ENCODE data around the gene SMIM14.
"Not testable (repeated sequence)": the region's sequence is repeated elsewhere in the genome, so short reads cannot be mapped to it uniquely, and the experiment has no call there.

The SMIM14 gene

DNA sequence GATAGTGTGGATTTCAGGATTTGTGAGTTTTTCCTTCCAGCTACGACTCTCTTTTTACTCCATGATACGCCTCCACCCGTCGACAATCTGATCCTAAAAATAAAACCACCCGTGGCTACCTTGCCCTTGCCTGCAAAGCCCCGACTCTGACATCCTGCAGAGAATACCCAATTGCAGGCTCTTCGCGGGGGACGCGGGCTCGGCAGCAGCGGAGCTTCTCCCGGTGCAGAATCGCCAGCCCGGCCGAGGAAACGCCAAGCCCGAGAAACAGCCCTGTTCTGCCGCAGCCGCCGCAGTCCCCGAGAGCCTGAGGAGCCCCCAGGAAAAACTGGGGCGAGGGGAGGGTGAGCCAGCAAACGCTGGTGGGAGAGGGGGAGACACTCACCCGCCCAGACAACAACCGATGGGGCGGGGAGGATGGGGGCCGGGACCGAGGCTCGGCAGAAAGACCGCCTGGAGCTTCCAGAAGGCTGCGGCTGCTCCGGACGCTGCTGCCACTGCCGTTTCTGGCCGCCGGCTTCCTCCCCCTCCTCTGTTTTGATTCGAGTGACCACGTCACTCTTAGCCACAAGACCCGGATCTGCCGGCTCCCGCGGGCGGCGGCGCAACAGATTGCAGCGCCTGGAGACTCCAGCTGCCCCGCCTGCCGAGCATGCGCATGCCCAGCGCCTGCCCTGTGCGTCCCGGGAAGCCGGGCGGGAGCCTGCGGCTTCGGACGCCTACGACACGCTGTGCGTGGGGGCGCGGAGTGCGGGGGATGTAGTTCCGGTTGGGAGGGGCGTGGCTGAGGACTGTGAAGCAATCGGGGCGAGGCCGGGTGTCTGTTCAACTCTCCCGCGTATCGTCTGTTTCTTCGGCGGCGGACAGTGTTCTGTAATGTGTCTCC, at the start of gene SMIM14:
TSS of gene SMIM14 (minus strand) at position 512 of the 886 bp plus-strand sequence. CDS start 33,720 bp downstream, outside the sequence.
- FAIRE-seq, result peak; percentile 97

DNA sequence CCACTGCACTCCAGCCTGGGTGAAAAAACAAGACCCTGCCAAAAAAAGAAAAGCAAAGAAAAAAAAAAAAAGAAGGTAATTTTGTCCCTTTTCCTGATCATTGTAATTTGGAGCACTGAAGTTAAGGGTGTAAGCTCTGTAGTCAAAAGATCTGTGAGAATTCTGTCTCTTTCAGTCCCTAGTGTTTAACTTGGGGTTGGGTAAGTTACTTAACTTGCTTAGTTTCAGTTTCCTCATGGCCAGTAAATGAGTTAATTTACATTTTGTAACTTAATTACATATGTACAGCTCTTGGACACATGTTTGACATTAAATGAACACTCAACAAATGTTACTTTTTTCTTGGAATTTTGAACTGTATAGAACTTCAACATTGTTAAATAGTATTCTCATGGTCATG, 48.3 kb upstream of the SMIM14 start:
- DNase-seq (ENCODE audit: insufficient read length, low spot score), result peak; percentile 21
- FAIRE-seq, result peak; percentile 93

More for the DNA sequence above, at the start of gene SMIM14:
- peak; percentile 62 for DNase-seq (ENCODE audit: insufficient read length, low spot score)

DNA sequence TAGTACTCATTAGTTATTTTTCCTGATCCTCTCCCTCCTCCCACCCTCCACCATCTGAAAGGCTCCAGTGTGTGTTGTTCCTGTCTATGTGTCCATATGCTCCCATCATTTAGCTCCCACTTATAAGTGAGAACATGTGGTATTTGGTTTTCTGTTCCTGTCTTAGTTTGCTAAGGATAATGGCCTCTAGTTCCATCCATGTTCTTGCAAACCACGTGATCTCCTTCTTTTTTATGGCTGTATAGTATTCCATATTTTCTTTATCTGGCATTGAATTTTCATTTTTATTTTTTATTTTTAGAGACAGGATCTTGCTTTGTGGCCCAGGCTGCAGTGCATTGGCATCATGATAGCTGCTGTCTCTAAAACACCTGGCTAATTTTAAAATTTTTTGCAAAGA, 47.3 kb upstream of the SMIM14 start:
- no peak for DNase-seq (ENCODE audit: insufficient read length, low spot score)
- FAIRE-seq, result no peak

DNA sequence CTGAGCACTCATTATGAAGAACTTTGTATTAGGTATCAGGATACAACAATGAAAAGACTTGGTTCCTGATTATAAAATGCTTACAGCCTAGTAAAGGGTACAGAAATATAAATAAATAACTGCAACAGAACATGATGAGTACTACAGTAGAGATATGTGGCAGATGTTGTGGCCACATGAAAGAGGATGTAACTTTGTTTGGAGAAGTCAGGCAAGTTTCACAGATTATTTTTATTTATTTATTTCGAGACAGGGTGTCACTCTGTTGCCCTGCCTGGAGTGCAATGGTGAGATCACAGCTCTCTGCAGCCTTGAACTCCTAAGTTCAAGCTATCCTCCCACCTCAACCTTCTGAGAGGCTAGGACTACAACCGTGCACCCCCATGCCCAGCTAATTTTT, 43.5 kb upstream of the SMIM14 start:
- FAIRE-seq, result peak; percentile 80
- no peak for DNase-seq (ENCODE audit: insufficient read length, low spot score)

DNA sequence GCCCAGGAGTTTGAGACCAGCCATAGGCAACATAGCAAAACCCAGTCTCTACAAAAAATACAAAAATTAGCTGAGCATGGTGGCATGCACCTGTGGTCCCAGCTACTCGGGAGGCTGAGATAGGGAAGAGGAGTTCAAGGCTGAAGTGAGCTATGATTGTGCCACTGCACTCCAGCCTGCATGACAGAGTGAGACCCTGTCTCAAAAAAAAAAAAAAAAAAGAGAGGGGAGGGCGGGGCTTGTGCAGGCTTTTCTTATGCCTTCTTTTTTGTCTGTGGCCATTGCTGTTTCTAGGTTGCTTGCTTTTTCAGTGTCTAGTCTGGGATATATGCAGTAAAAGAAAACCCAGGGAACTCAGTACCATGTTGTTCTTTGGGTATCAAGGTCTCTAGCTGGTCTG, 42.3 kb upstream of the SMIM14 start:
- DNase-seq (ENCODE audit: insufficient read length, low spot score), result not testable (repeated sequence)

DNA sequence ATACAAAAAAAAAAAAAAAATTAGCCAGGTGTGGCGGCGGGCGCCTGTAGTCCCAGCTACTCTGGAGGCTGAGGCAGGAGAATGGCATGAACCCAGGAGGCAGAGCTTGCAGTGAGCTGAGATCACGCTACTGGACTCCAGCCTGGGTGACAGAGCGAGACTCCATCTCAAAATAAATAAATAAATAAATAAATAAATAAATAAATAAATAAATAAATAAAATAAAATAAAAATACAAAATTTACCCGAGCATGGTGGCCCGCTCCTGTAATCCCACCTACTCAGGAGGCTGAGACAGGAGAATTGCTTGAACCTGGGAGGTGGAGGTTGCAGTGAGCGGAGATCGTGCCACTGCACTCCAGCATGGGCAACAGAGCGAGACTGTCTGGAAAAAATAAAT, 37.0 kb upstream of the SMIM14 start:
- DNase-seq (ENCODE audit: insufficient read length, low spot score); FAIRE-seq: not testable (repeated sequence)

More for the DNA sequence above, 42.3 kb upstream of the SMIM14 start:
- not testable (repeated sequence) for FAIRE-seq

DNA sequence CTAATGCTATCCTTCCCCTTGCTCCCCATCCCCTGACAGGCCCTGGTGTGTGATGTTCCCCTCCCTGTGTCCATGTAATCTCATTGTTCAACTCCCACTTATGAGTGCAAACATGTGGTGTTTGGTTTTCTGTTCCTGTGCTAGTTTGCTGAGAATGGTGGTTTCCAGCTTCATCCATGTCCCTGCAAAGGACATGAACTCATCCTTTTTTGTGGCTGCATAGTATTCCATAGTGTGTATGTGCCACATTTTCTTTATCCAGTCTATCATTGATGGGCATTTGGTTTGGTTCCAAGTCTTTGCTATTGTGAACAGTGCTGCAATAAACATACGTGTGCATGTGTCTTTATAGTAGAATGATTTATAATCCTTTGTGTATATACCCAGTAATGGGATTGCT, 31.6 kb upstream of the SMIM14 start:
- not testable (repeated sequence) for FAIRE-seq; DNase-seq (ENCODE audit: insufficient read length, low spot score)

DNA sequence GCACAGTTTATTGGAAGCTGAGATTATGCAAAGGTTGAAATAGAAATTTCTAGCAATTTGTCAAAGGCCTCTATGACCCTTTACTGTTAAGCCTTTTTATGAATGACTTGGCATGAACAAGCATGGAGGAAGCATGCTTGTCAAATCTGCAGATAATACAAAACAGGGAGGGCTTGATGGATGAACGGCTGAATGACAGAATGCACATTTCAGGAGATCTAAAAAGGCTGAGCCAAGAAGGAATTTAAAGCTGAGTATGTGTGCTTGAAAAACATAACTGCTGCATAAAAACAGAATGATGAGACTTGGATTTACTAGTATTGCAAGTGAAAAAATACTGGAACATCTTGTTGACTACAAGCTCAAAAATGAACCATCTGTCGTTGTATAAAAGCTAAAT, 30.2 kb upstream of the SMIM14 start:
- no peak for DNase-seq (ENCODE audit: insufficient read length, low spot score)
- FAIRE-seq, result peak; percentile 42

DNA sequence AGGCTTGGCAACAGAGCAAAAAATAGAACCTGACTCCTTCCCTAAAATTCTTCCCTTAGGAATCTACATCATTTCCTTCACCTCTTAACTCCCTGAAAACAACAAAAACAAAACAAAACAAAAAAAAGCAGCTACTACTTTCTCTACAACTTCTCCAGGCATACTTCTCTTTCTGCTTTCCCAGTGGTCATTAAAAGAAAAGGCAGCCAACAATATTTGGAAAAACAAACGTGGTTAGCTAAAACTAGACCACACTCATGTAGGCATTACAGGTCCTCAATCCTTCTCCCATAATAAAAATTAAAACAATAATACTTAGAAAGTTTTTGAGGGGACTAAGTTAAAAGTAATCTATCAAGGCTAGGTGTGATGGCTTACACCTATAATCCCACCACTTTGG, 29.0 kb upstream of the SMIM14 start:
- no peak for FAIRE-seq

DNA sequence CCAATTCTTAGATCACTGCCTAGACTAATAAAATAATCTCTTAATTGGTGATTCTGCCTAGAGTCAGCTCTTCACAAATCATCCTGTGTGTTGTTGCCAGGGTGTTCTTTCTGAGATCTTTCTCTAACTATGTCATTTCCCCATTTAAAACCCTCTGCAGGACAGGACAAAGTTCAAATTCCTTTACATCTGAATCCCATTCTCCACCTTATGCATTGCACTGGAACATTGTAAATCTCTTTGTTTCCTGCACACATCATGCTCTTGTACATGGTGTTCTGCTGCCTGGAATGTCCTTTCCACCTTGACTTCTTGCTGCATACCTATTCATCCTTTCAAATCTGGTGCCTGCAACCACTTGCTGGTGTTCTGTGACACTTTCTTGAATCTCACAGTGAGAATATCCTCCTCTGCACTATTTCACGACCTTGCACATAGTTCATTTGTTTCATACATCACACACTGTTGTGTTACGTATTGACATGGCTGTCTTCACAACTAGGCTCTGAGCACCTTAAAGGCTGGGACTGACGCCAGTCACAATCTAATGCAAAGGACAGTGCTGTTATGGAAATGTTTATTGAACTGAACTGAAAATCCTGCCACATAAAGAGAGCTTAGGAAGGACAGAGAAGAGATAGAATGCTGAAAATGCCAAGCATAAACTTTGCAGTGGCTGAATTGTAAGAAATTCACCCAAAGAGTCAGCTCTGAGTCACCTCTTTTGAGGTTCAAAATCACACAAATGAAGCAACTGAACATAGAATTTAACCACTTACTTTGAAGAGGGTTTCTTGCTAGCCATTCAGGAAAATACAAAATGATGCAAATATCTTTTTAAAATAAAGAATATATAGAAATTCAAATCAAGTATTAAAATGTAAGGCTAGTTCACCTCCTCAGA, 26.4 kb upstream of the SMIM14 start:
- no peak for DNase-seq (ENCODE audit: insufficient read length, low spot score)
- peak; percentile 21 for FAIRE-seq

More for the DNA sequence above, 29.0 kb upstream of the SMIM14 start:
- no peak for DNase-seq (ENCODE audit: insufficient read length, low spot score)

DNA sequence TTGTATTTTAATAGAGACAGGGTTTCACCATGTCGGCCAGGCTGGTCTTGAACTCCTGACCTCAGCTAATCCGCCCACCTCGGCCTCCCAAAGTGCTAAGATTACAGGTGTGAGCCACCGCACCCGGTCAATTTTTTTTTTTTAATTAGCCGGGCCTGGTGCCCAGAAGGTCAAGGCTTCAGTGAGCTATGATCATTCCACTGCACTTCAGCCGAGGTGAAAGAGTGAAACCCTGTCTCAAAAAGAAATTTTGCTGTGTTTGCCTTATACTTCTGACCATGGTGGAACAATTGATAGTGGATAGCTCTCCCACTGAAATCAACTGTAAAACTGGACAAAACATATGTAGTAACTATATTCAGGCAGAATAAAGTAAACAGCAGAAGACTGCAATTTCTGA, 24.0 kb upstream of the SMIM14 start:
- FAIRE-seq (no peak), DNase-seq (ENCODE audit: insufficient read length, low spot score) (no peak)

DNA sequence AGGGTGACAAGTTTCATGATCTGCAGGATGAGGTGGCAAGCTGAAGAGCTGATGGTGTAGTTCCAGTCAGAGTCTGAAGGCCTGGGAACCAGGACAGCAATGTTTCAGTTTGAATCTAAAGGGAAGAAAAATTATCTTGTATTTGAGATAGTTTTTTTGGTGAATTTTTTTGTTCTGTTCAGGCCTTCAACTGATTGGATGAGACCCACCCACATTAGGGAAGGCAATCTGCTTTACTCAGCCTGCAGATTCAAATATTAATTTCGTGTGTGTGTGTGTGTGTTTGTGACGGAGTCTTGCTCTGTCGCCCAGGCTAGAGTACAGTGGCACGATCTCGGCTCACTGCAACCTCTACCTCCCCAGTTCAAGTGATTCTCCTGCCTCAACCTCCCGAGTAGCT, 22.1 kb upstream of the SMIM14 start:
- DNase-seq (ENCODE audit: insufficient read length, low spot score) (no peak), FAIRE-seq (no peak)

DNA sequence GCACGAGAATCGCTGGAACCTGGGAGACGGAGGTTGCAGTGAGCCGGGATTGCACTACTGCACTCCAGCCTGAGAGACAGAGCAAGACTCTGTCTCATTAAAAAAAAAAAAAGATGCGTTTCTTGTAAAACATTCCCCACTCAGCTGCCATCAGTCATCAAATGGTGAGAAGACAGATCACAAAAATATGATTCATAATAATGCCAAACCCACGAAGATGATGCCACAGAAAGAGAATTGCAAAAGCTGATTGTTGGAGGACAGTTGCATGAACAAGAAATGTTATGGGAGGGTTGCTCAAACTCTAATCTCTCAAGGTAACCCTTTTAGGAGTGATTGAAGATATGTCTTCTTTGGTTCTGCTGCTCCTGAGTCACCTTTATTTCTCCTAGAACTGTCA, 21.4 kb upstream of the SMIM14 start:
- peak; percentile 42 for FAIRE-seq

DNA sequence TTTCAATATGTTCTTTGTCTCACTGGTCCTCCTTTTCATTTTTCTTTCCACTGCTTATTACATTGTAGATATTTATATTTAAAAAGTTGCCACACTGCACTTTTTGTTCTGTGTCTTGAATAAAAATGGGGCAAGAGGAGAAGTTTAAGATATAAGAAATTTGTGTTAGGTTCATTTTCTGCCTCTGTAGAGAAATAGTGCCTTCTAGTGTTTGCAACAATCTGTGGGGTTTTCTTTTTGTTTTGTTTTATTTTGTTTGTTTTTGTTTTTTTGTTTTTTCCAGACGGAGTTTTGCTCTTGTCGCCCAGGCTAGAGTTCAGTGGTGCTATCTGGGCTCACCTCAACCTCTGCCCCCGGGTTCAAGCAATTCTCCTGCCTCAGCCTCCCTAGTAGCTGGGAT, 20.1 kb upstream of the SMIM14 start:
- FAIRE-seq (no peak), DNase-seq (ENCODE audit: insufficient read length, low spot score) (no peak)

More for the DNA sequence above, 21.4 kb upstream of the SMIM14 start:
- no peak for DNase-seq (ENCODE audit: insufficient read length, low spot score)

DNA sequence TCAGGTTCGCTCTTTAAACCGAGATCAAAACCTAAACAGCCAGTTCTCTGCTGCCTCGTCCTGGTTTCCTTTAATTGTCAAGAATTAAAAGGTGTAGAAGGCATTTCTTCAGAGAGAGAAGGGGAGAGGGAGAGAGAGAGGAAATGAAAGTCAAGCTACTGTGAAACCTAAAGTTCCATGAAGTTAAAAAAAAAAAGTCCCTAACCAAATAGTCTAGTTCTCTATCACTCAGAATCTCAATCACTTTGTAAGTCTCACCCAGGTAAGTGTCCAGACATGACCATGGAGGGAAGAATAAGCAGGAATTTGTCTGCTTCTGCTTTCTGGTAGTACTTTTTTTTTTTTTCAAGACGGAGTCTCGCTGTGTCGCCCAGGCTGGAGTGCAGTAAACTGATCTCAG, 18.8 kb upstream of the SMIM14 start:
- FAIRE-seq, result peak; percentile 85

DNA sequence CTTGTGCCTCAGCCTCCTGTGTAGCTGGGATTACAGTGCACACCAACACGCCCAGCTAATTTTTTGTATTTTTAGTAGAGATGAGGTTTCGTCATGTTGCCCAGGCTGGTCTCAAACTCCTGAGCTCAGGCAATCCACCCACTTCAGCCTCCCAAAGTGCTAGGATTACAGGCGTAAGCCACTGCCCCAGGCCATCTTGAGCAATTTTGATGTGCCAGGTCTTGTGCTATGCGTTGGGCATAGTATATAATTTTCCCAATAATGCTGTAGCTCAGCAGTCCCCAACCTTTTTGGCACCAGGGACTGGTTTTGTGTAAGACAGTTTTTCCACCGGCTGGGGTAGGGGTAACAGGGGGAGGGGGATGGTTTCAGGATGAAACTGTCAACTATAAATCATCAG, 18.0 kb upstream of the SMIM14 start:
- DNase-seq (ENCODE audit: insufficient read length, low spot score), result not testable (repeated sequence)
- peak; percentile 8 for FAIRE-seq

More for the DNA sequence above, 18.8 kb upstream of the SMIM14 start:
- no peak for DNase-seq (ENCODE audit: insufficient read length, low spot score)

DNA sequence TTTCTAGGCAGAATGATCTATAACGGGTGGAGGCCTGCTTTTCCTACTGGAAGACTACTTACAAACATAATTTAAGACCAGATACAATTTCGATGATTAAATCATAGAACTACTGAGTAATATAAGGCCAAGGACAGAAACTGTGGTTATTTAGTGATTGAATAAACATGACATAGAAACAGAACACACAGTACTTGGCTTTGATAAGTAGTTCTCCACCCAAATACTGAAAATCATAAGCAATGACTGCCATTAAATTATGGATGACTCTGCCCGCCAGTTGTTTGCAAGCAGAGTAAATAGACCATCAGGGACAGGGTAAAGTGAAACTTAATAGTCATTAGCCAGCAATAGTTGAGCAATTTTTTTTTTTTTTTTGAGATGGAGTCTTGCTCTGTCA, 17.2 kb upstream of the SMIM14 start:
- DNase-seq (ENCODE audit: insufficient read length, low spot score), result no peak
- FAIRE-seq, result peak; percentile 71

DNA sequence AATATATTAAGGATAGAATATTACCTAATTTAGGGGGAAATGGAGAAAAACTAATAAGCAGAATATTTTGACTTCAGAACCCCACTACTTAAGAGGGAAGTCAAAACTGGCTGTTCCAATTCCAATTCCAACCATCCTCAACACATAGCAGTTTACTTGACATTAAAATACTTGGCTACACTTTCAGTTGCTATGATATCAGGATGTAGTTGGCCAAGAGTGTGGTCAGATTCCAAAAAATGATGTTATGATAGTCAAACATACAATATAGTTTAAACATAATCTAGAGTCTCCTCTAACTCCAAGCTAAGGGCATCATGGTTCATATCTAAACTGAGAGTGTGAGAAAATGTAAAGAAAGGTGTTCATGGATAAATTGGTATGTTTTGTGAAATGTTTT, 16.5 kb upstream of the SMIM14 start:
- FAIRE-seq, result no peak
- DNase-seq (ENCODE audit: insufficient read length, low spot score), result no peak

DNA sequence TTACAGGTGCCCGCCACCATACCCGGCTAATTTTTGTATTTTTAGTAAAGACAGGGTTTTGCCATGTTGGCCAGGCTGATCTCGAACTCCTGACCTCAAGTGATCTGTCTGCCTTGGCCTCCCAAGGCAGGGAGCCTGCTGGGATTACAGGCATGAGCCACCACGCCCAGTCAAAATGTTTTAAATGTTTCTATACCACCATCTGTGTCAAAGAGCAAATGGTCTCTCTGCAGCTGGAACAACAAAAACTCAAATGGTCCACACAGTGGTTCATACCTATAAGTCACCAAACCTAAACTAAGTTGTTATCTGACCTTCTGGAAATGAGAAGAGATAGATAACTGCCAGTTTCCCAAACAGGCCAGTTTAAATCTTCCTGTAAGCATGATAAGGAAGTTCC, 12.9 kb upstream of the SMIM14 start:
- not testable (repeated sequence) for FAIRE-seq; DNase-seq (ENCODE audit: insufficient read length, low spot score)

DNA sequence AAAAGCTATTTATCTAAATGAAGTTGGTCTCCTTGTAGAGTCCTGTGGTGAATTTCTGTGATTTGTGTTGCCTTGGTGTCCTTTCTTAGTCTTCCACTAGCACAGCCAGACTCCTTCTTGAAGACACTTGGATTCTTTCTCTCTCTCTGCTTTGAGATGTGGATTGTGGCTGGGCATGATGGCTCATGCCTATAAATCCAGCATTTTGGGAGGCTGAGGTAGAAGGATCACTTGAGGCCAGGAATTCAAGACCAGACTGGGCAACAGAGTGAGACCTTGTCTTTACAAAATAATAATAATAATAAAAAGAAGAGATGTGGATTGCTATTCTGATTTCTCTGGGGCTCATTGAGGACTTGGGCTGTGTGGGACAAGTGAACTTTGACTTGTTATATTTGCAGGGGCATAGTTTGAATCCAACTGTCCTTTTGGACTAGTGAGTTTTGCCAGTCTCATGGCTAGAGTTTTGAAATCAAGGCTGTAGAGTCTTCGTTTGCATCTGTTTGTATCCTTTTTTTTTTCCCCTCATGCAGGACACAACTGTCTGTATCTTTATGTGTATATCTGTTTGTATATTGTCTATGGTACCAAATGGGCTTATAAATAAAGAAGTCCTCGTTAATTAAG, 11.1 kb upstream of the SMIM14 start:
- DNase-seq (ENCODE audit: insufficient read length, low spot score) (no peak), FAIRE-seq (no peak)

Data from GM19239 (cell line).